ENCODE measurements around the gene C2CD5. TPM values are rescaled to one million over a fixed set of nuclear protein-coding genes. Genes with fewer than 3 reads are reported as not detected.

The C2CD5 gene
- total RNA-seq, 1 experiment from 2014 or later, result 15.9 TPM

DNA sequence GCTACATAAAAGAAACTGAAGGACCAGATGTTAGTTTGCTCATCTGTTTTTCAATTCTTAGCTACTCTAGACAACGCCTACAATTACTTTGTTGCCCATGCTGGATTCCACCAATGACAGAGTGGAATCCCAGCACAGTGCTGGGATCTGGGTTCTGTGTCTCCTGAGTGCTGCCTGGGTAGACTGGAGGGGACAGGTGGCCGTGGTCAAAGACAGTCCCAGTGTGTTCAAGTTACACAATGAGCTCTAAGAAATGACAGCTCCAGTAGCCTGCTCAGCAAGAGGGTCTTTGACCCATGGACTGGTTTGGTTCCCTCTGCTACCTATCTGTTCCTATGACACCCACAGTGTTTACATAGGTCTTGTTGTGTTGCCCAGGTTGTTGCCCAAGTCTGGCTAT, 38.5 kb downstream of the C2CD5 start:
- BruUV-seq (replicated peaks), result no TSS peak
- CTCF ChIA-PET, result no interaction called here
- POLR2A ChIA-PET, result interaction anchor here (0.5 kb wide), 1 partner anchor 135 kb away, joined by 4 read pairs; no protein-coding TSS in a partner anchor

DNA sequence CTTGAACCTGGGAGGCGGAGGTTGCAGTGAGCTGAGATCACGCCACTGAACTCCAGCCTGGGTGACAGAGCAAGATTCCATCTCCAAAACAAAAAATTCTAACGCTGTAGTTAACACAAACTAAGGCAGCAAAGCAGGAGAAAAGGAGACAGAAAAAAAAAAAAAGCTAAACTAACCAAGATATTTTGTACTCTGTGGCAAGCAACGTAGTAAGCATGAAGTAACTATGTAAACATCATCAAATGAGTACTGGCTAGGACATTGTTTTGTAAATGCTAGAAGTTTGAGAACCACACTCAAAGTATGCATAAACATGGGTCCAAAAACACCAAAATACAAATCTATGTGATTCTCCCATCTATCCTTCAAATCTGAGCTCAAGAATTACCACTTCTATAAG, 44.2 kb downstream of the C2CD5 start:
- ChIA-PET CTCF (no interaction called here), POLR2A (no interaction called here)
- in situ Hi-C loops (cut with HindIII; ENCODE audit: low pct_unique_long_range_greater_than_20kb, low sequenced_read_pairs), result no loop called here
- no peaks in the 10 kb centered on the region for H3K27me3 ChIP-seq (ENCODE audit: control insufficient read depth, insufficient read depth, low read length)
- no peak for TF ChIP-seq TCF7L2 (IDR thresholded peaks at IDR 0.05; ENCODE audit: low read depth, low read length)
- no peak for DNase-seq (ENCODE audit: low read depth, low spot score)
- no TSS peak for BruUV-seq (replicated peaks)
- no peak overlapping the region for H3K4me3 ChIP-seq (ENCODE audit: low read depth in 2 of 2, low read length in 2 of 2)
- intact Hi-C loops (cut with micrococcal nuclease; ENCODE audit: unreplicated experiment), result no loop called here
- no peaks in the 10 kb centered on the region for H3K9me3 ChIP-seq (ENCODE audit: control insufficient read depth, insufficient read depth, low read depth, low read length)
- no peaks in the 10 kb centered on the region for H3K4me1 ChIP-seq (ENCODE audit: control insufficient read depth, insufficient read depth, low read length)
- ATAC-seq, result no peak
- H3K27ac ChIP-seq (ENCODE audit: low read length), result no peak overlapping the region
- no peaks in the 10 kb centered on the region; the same call in 1 of the 2 replicates for H3K36me3 ChIP-seq (ENCODE audit: control insufficient read depth, insufficient read depth, low read length)

More for the DNA sequence above, 38.5 kb downstream of the C2CD5 start:
- no peaks in the 10 kb centered on the region; the same call in 1 of the 2 replicates for H3K36me3 ChIP-seq (ENCODE audit: control insufficient read depth, insufficient read depth, low read length)
- H3K27me3 ChIP-seq (ENCODE audit: control insufficient read depth, insufficient read depth, low read length), result no peaks in the 10 kb centered on the region
- no peak overlapping the region for H3K27ac ChIP-seq (ENCODE audit: low read length)
- ATAC-seq, result no peak
- in situ Hi-C loops (cut with HindIII; ENCODE audit: low pct_unique_long_range_greater_than_20kb, low sequenced_read_pairs) (no loop called here), intact Hi-C loops (cut with micrococcal nuclease; ENCODE audit: unreplicated experiment) (no loop called here)
- no peak overlapping the region for H3K4me3 ChIP-seq (ENCODE audit: low read depth in 2 of 2, low read length in 2 of 2)
- no peak for DNase-seq (ENCODE audit: low read depth, low spot score)
- H3K4me1 ChIP-seq (ENCODE audit: control insufficient read depth, insufficient read depth, low read length), result no peaks in the 10 kb centered on the region
- no peaks in the 10 kb centered on the region for H3K9me3 ChIP-seq (ENCODE audit: control insufficient read depth, insufficient read depth, low read depth, low read length)
- TF ChIP-seq POLR2AphosphoS5 (IDR thresholded peaks at IDR 0.05; ENCODE audit: low read depth, low read length), result no peak
- TF ChIP-seq, protein P1, sequence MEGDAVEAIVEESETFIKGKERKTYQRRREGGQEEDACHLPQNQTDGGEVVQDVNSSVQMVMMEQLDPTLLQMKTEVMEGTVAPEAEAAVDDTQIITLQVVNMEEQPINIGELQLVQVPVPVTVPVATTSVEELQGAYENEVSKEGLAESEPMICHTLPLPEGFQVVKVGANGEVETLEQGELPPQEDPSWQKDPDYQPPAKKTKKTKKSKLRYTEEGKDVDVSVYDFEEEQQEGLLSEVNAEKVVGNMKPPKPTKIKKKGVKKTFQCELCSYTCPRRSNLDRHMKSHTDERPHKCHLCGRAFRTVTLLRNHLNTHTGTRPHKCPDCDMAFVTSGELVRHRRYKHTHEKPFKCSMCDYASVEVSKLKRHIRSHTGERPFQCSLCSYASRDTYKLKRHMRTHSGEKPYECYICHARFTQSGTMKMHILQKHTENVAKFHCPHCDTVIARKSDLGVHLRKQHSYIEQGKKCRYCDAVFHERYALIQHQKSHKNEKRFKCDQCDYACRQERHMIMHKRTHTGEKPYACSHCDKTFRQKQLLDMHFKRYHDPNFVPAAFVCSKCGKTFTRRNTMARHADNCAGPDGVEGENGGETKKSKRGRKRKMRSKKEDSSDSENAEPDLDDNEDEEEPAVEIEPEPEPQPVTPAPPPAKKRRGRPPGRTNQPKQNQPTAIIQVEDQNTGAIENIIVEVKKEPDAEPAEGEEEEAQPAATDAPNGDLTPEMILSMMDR (IDR thresholded peaks at IDR 0.05), result no peak
- TF ChIP-seq SIN3A (IDR thresholded peaks at IDR 0.05; ENCODE audit: borderline replicate concordance, insufficient read depth, low read depth, low read length), result no peak
- TF ChIP-seq, protein P2, sequence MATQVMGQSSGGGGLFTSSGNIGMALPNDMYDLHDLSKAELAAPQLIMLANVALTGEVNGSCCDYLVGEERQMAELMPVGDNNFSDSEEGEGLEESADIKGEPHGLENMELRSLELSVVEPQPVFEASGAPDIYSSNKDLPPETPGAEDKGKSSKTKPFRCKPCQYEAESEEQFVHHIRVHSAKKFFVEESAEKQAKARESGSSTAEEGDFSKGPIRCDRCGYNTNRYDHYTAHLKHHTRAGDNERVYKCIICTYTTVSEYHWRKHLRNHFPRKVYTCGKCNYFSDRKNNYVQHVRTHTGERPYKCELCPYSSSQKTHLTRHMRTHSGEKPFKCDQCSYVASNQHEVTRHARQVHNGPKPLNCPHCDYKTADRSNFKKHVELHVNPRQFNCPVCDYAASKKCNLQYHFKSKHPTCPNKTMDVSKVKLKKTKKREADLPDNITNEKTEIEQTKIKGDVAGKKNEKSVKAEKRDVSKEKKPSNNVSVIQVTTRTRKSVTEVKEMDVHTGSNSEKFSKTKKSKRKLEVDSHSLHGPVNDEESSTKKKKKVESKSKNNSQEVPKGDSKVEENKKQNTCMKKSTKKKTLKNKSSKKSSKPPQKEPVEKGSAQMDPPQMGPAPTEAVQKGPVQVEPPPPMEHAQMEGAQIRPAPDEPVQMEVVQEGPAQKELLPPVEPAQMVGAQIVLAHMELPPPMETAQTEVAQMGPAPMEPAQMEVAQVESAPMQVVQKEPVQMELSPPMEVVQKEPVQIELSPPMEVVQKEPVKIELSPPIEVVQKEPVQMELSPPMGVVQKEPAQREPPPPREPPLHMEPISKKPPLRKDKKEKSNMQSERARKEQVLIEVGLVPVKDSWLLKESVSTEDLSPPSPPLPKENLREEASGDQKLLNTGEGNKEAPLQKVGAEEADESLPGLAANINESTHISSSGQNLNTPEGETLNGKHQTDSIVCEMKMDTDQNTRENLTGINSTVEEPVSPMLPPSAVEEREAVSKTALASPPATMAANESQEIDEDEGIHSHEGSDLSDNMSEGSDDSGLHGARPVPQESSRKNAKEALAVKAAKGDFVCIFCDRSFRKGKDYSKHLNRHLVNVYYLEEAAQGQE (IDR thresholded peaks at IDR 0.05; ENCODE audit: insufficient read depth in 1 of 2, low read depth in 2 of 2, low read length in 1 of 2), result no peak
- no peak for TF ChIP-seq TCF7L2 (IDR thresholded peaks at IDR 0.05; ENCODE audit: low read depth, low read length)

DNA sequence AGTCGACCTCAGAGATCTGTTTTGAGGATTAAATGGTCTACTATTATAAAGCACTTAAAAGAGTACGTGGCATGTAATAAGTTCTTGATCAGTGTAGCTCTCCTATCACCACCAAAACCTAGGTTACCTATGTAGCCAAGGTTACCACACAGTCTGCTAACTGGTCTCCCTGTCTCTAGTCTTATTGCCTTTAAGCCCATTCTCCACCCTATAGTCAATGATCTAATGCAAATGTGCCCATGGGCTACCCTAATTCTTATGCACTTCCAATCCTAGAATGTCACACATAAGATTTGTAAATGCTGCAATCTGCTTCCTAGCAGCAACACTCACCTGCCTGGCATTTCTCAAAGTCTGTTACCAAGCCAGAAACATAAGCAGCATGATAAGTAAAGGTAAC, 44.9 kb downstream of the C2CD5 start:
- no peak for ATAC-seq
- BruUV-seq (replicated peaks), result no TSS peak
- Histone ChIP-seq H3K9me3 (ENCODE audit: control insufficient read depth, insufficient read depth, low read depth, low read length) (no peaks in the 10 kb centered on the region), H3K4me3 (ENCODE audit: low read depth in 2 of 2, low read length in 2 of 2) (no peak overlapping the region), H3K36me3 (ENCODE audit: control insufficient read depth, insufficient read depth, low read length) (no peaks in the 10 kb centered on the region; the same call in 1 of the 2 replicates), H3K27me3 (ENCODE audit: control insufficient read depth, insufficient read depth, low read length) (no peaks in the 10 kb centered on the region), H3K4me1 (ENCODE audit: control insufficient read depth, insufficient read depth, low read length) (no peaks in the 10 kb centered on the region), H3K27ac (ENCODE audit: low read length) (no peak overlapping the region)
- no peak for DNase-seq (ENCODE audit: low read depth, low spot score)
- in situ Hi-C loops (cut with HindIII; ENCODE audit: low pct_unique_long_range_greater_than_20kb, low sequenced_read_pairs) (no loop called here), intact Hi-C loops (cut with micrococcal nuclease; ENCODE audit: unreplicated experiment) (no loop called here)
- POLR2A ChIA-PET, result no interaction called here
- TF ChIP-seq SIN3A (IDR thresholded peaks at IDR 0.05; ENCODE audit: borderline replicate concordance, insufficient read depth, low read depth, low read length), result no peak
- TF ChIP-seq POLR2AphosphoS5 (IDR thresholded peaks at IDR 0.05; ENCODE audit: low read depth, low read length), result no peak
- TF ChIP-seq, protein P2 (IDR thresholded peaks at IDR 0.05; ENCODE audit: insufficient read depth in 1 of 2, low read depth in 2 of 2, low read length in 1 of 2), result no peak
- TF ChIP-seq, protein P1 (IDR thresholded peaks at IDR 0.05), result no peak
- TF ChIP-seq TCF7L2 (IDR thresholded peaks at IDR 0.05; ENCODE audit: low read depth, low read length), result no peak
- CTCF ChIA-PET, result no interaction called here
